Neuronal stem cell (in vitro differentiated cells): ENCODE measurements around the gene TEK.
"Not testable (repeated sequence)": the region's sequence is repeated elsewhere in the genome, so short reads cannot be mapped to it uniquely, and the experiment has no call there.

ENCODE experiments used
- DNase-seq: peaks from one replicate; pipeline ENCODE4 v3.0.0-alpha.2; 2013; ENCODE audit warnings: low spot score
- H2AFZ ChIP-seq: one replicate; pipeline ENCODE4 v1.6.1; 2013; ENCODE audit warnings: mild to moderate bottlenecking, low read length, inconsistent platforms
- H2AK5ac ChIP-seq: 2 replicates; pipeline ENCODE4 v1.6.1; 2013; ENCODE audit warnings: low read depth, mild to moderate bottlenecking, inconsistent platforms, low read length, moderate library complexity, mixed read lengths
- H2BK120ac ChIP-seq: 2 replicates; pipeline ENCODE4 v1.6.1; 2013; ENCODE audit warnings: low read depth, mild to moderate bottlenecking, inconsistent platforms, low read length, moderate library complexity, mixed read lengths
- H2BK12ac ChIP-seq: one replicate; pipeline ENCODE4 v1.6.1; 2013; ENCODE audit warnings: low read length, inconsistent platforms
- H2BK15ac ChIP-seq: 2 replicates; pipeline ENCODE4 v1.6.1; 2013; ENCODE audit warnings: mild to moderate bottlenecking, low read length, inconsistent platforms, mixed read lengths
- H2BK5ac ChIP-seq: one replicate; pipeline ENCODE4 v1.6.1; 2013; ENCODE audit warnings: inconsistent platforms, mild to moderate bottlenecking, low read length, moderate library complexity
- H3K14ac ChIP-seq: one replicate; pipeline ENCODE4 v1.6.1; 2013; ENCODE audit warnings: low read length, inconsistent platforms
- H3K18ac ChIP-seq: 2 replicates; pipeline ENCODE4 v1.6.1; 2013; ENCODE audit warnings: low read length, inconsistent platforms
- H3K23ac ChIP-seq: 2 replicates; pipeline ENCODE4 v1.6.1; 2013; ENCODE audit warnings: low read depth, mild to moderate bottlenecking, mixed read lengths, low read length, inconsistent platforms; ENCODE audit not compliant: poor library complexity
- H3K27ac ChIP-seq: replicated peaks from 3 replicates; pipeline ENCODE4 v1.5.1; 2013; ENCODE audit warnings: low read length, inconsistent platforms
- H3K27me3 ChIP-seq, 3 experiments: 2 replicates each; pipeline ENCODE4 v1.6.1; 2013; ENCODE audit warnings: low read length in 3 of 3, mild to moderate bottlenecking in 2 of 3, inconsistent platforms in 1 of 3, low read depth in 1 of 3, mixed read lengths in 1 of 3, moderate library complexity in 1 of 3; ENCODE audit not compliant: control insufficient read depth in 3 of 3, insufficient read depth in 3 of 3
- H3K36me3 ChIP-seq, 2 donors: replicated peaks in 1 of 2; 2 replicates each; pipeline ENCODE4 v1.6.1; 2013; ENCODE audit warnings: low read length in 2 of 2; ENCODE audit not compliant: control insufficient read depth in 2 of 2, insufficient read depth in 2 of 2
- H3K4ac ChIP-seq: 2 replicates; pipeline ENCODE4 v1.6.1; 2013; ENCODE audit warnings: inconsistent platforms, mild to moderate bottlenecking, low read length, moderate library complexity
- H3K4me1 ChIP-seq, 2 donors: 1 replicate in 1 of 2; 2 replicates in 1 of 2; pipeline ENCODE4 v1.6.1; 2013; ENCODE audit warnings: low read length in 2 of 2, low read depth in 1 of 2; ENCODE audit not compliant: control insufficient read depth in 2 of 2, insufficient read depth in 1 of 2
- H3K4me2 ChIP-seq: one replicate; pipeline ENCODE4 v1.6.1; 2013; ENCODE audit warnings: mild to moderate bottlenecking, low read length, inconsistent platforms; ENCODE audit not compliant: insufficient read depth, poor library complexity, severe bottlenecking
- H3K4me3 ChIP-seq, 2 donors: 2 replicates each; pipeline ENCODE4 v1.5.1; 2013; ENCODE audit warnings: low read length in 2 of 2, mild to moderate bottlenecking in 2 of 2, inconsistent platforms in 1 of 2, moderate library complexity in 1 of 2
- H3K79me1 ChIP-seq: one replicate; pipeline ENCODE4 v1.6.1; 2013; ENCODE audit warnings: low read depth, mild to moderate bottlenecking, inconsistent platforms, low read length, moderate library complexity
- H3K9ac ChIP-seq: one replicate; pipeline ENCODE4 v1.6.1; 2013; ENCODE audit warnings: mild to moderate bottlenecking, low read depth, low read length, inconsistent platforms; ENCODE audit not compliant: poor library complexity
- H3K9me3 ChIP-seq, 2 donors: replicated peaks in 1 of 2; 2 replicates each; pipeline versions ENCODE3 to v1.6.1; 2013; ENCODE audit warnings: low read length in 2 of 2, mild to moderate bottlenecking in 2 of 2, inconsistent platforms in 1 of 2, low read depth in 1 of 2, mixed read lengths in 1 of 2, moderate library complexity in 1 of 2; ENCODE audit not compliant: control insufficient read depth in 2 of 2, insufficient read depth in 1 of 2
- H4K8ac ChIP-seq: one replicate; pipeline ENCODE4 v1.6.1; 2013; ENCODE audit warnings: low read depth, mild to moderate bottlenecking, inconsistent platforms, low read length, moderate library complexity
- H4K91ac ChIP-seq: one replicate; pipeline ENCODE4 v1.6.1; 2013; ENCODE audit warnings: low read length, low read depth, mild to moderate bottlenecking, inconsistent platforms; ENCODE audit not compliant: poor library complexity
- WGBS, 2 donors: extraction: QIAGEN DNeasy Blood & Tissue Kit; methylation state at CpG; one replicate each; pipeline ENCODE4 v1.1.7; 2013; ENCODE audit warnings: missing lambda C conversion rate in 2 of 2, mixed read lengths in 1 of 2; ENCODE audit not compliant: insufficient read length in 2 of 2, insufficient replicate concordance in 1 of 2; ENCODE audit errors: extremely low coverage in 2 of 2; 5-methylcytosine and 5-hydroxymethylcytosine counted together

TEK gene

DNA sequence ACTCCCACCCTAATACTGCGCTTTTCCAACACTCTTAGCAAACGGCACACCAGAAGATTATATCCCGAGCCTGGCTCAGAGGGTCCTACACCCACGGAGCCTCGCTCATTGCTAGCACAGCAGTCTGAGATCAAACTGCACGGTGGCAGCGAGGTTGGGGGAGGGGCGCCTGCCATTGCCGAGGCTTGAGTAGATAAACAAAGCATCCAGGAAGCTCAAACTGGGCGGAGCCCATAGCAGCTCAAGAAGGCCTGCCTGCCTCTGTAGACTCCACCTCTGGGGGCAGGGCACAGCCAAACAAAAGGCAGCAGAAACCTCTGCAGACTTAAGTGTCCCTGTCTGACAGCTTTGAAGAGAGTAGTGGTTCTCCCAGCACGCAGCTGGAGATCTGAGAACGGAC lies 130.6 kb downstream of the TEK start:
- not testable (repeated sequence) for H3K79me1 ChIP-seq, H3K18ac ChIP-seq, H2AFZ ChIP-seq, H3K36me3 ChIP-seq, H3K14ac ChIP-seq, H3K4ac ChIP-seq, H3K9me3 ChIP-seq, H4K91ac ChIP-seq, H2BK15ac ChIP-seq, H3K4me3 ChIP-seq, H2BK120ac ChIP-seq, H3K4me1 ChIP-seq, H3K4me2 ChIP-seq, H3K9ac ChIP-seq, H2AK5ac ChIP-seq, H2BK5ac ChIP-seq, H3K27me3 ChIP-seq, H4K8ac ChIP-seq, H3K27ac ChIP-seq, H3K23ac ChIP-seq, H2BK12ac ChIP-seq, DNase-seq
- no CpG with 5 or more reads among the region's 12 CpGs for WGBS, 2 donors

- Histone ChIP-seq H3K4me3 (no peak overlapping the region), H4K8ac (no peak overlapping the region), H3K9ac (no peak overlapping the region), H2BK15ac (no peak overlapping the region), H3K9me3 (no peaks in the 10 kb centered on the region), H2BK120ac (no peak overlapping the region), H3K4me1 (no peaks in the 10 kb centered on the region), H2AFZ (no peak overlapping the region), H3K79me1 (no peaks in the 10 kb centered on the region), H3K36me3 (no peaks in the 10 kb centered on the region), H3K4me2 (no peak overlapping the region), H3K4ac (no peak overlapping the region), H3K18ac (no peak overlapping the region), H3K14ac (no peak overlapping the region), H3K23ac (no peak overlapping the region), H2BK5ac (no peak overlapping the region), H3K27me3 (no peaks in the 10 kb centered on the region), H2AK5ac (no peak overlapping the region), H2BK12ac (no peak overlapping the region), H3K27ac (no peak overlapping the region), H4K91ac (no peak overlapping the region)
- WGBS, 2 donors, result no CpG with 5 or more reads among the region's 2 CpGs
- peak; percentile 9 for DNase-seq
Measured at GRCh38 chr9:27247756-27248155, 138.7 kb downstream of the TEK start.

GRCh38 chr9:27248702-27249101 lies 139.7 kb downstream of the TEK start:
- Histone ChIP-seq H3K4me3 (no peak overlapping the region), H3K9me3 (no peaks in the 10 kb centered on the region), H2BK15ac (no peak overlapping the region), H3K27ac (no peak overlapping the region), H3K4me1 (no peaks in the 10 kb centered on the region), H2BK5ac (no peak overlapping the region), H3K36me3 (no peaks in the 10 kb centered on the region), H3K18ac (no peak overlapping the region), H3K4me2 (no peak overlapping the region), H3K23ac (no peak overlapping the region), H3K27me3 (no peaks in the 10 kb centered on the region), H2AFZ (no peak overlapping the region), H2BK12ac (no peak overlapping the region), H3K14ac (no peak overlapping the region), H4K8ac (no peak overlapping the region), H4K91ac (no peak overlapping the region), H3K79me1 (no peaks in the 10 kb centered on the region), H2BK120ac (no peak overlapping the region), H3K9ac (no peak overlapping the region), H2AK5ac (no peak overlapping the region), H3K4ac (no peak overlapping the region)
- DNase-seq, result no peak

DNA sequence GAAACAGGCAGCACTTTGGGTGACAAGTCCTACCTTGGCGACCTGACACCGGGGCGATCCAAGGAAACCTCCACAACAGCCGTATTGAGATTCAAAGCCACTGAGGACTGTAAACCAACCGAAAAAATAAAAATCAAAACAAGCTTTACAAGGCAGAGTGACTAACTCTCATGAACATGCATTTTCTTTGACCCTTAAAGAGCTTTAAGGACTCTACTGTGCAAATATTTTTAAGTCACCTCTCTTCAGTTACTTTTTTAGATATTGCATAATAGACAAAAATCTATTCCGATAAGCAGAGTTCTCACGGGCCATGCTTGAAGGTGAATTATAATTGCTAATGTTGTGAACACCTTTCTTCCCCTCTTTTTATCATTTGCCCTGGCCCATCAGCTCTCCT lies 149.6 kb downstream of the TEK start:
- no peak overlapping the region for H3K23ac ChIP-seq
- H3K4me3 ChIP-seq, result no peak overlapping the region
- no peak overlapping the region for H4K91ac ChIP-seq
- H3K4ac ChIP-seq, result no peak overlapping the region
- H3K27ac ChIP-seq, result no peak overlapping the region
- WGBS, 2 donors, result no CpG with 5 or more reads among the region's 7 CpGs
- no peak overlapping the region for H2BK120ac ChIP-seq
- DNase-seq, result no peak
- no peak overlapping the region for H3K14ac ChIP-seq
- H3K9ac ChIP-seq, result no peak overlapping the region
- H3K36me3 ChIP-seq, result no peaks in the 10 kb centered on the region
- H3K9me3 ChIP-seq, result no peaks in the 10 kb centered on the region
- H2BK5ac ChIP-seq, result no peak overlapping the region
- H3K27me3 ChIP-seq, result no peaks in the 10 kb centered on the region
- H2AK5ac ChIP-seq, result no peak overlapping the region
- no peaks in the 10 kb centered on the region for H3K79me1 ChIP-seq
- no peak overlapping the region for H4K8ac ChIP-seq
- no peak overlapping the region for H3K4me2 ChIP-seq
- H2BK15ac ChIP-seq, result no peak overlapping the region
- no peak overlapping the region for H2AFZ ChIP-seq
- H3K18ac ChIP-seq, result no peak overlapping the region
- no peaks in the 10 kb centered on the region for H3K4me1 ChIP-seq
- no peak overlapping the region for H2BK12ac ChIP-seq
